GM12801 (cell line): ENCODE data around the gene SLCO2A1.

Source experiments
- CTCF ChIP-seq: IDR thresholded peaks from one replicate; pipeline ENCODE4 v1.5.1; 2011; ENCODE audit warnings: control low read depth; ENCODE audit not compliant: insufficient read length; ENCODE audit errors: extremely low read depth

SLCO2A1 gene

DNA sequence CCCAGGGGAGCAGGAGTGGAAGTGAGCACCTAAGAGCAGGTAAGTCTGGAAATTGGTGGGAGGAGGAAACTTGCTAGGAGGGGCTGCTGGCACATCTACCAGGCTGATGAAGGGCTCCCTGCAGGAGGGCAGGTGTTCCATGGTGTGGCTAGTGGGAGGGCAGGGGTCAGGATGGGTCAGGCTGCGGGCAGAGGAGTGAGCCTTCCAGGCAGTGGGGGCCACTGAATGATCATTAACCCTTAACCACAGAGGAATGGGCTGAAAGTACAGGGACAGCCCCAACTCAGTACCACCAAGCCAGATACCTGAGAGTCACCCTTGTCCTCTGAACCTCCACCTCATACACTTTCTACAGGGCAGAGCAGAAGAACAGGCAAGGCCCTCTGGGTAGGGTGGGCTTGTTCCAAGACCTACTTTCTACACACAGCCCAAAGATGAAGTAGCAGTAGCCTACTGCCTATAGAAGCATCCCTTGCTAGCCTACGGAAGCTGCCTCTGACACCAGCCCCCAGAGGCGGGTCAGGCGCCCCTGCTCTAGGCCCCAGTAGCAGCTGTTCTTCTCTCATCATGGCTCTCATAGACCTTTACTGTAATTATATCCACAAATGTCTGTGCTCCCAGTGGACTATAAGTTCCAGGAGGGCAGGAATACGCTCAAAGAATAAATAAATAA, 138.6 kb downstream of the SLCO2A1 start:
- no peak for TF ChIP-seq CTCF

- TF ChIP-seq CTCF, result no peak
Measured at GRCh38 chr3:133890037-133890436, 139.7 kb downstream of the SLCO2A1 start.

DNA sequence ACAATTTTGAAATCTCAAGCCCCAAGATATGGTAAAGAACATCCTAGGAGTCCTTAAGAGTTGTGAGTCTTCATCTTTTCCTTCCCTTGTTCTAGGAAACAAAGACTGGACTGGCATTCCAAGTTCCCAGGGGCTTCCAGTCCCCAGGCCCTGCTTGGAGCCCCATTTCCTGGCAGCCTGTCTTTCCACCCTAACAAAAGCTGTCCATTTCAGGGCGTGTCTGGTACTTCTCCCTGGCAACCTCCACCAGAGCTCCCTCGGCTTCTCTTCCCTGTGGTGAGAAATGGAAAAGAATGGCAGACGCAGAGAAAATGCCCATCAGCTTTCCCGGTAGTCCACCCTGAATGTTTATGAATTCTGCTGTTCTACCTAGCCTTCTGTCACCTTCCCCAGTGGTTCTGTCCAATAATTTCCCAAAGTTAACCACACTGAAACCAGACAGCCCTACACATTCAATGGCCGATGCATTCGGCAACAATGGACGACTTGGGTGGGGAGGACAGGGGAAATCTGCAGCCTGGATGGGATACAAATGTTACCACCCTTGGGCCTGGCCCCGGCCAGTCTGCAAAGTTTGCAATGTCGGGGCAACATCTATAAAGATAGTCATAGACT, 140.9 kb downstream of the SLCO2A1 start:
- no peak for TF ChIP-seq CTCF

- TF ChIP-seq CTCF, result no peak
Measured at GRCh38 chr3:133887803-133888703, 141.7 kb downstream of the SLCO2A1 start.

DNA sequence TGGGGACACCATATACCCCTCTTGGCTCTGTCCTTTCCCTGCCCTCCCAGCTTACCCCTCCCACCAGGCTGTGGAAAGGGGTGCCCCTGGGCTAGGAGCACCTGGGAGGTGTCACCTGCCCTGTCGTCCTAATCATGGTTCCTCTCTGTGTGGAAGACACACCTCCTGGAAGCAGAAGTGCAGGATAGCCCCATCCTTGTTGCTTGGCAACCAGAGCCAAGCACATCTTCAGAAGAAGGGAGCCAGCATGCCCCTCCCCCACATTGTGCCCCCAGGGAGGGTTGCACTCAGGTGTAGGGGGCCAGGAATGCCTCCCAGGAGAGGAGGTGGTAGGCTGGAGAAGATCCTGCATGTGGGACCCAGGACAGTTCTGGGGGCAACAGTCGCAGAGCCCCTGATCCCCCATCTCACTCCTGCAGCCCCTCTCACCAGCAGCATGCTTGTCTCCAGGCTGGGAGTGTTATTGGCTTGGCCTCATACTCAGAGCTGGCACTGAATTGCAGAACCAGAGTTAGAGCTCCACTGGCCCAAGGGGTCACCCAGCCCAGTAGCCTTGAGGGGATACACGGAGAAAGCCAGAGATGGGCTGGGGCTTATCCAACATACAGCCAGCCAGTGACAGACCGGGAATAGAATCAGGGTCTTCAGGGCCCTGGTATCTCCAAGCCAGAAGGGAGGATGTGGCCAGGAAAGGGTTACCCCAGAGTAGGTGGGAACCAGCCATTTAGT, 142.5 kb downstream of the SLCO2A1 start:
- TF ChIP-seq CTCF, result no peak

- TF ChIP-seq CTCF, result no peak
Measured at GRCh38 chr3:133886031-133886722, 143.5 kb downstream of the SLCO2A1 start.
